ENCODE data around the gene KRT80.
"Not testable (repeated sequence)": the region's sequence is repeated elsewhere in the genome, so short reads cannot be mapped to it uniquely, and the experiment has no call there.

The KRT80 gene

GRCh38 chr12:52191841-52192791 is at the start of gene KRT80:
KRT80 (minus strand) TSS chr12:52192014; CDS start chr12:52191902, 112 bp downstream.
- DNase-seq: peak; percentile 91

GRCh38 chr12:52241205-52241842 is 49.5 kb upstream of the KRT80 start:
- DNase-seq: no peak

GRCh38 chr12:52240247-52240646 is 48.4 kb upstream of the KRT80 start:
- not testable (repeated sequence) for DNase-seq

- DNase-seq: no peak
These were observed 48.0 kb upstream of the KRT80 start for GRCh38 chr12:52239767-52240166.

- no peak for DNase-seq
These were observed 47.3 kb upstream of the KRT80 start for GRCh38 chr12:52238916-52239646.

- DNase-seq: no peak
These were observed 46.5 kb upstream of the KRT80 start for GRCh38 chr12:52238207-52238840.

GRCh38 chr12:52236386-52237050 is 44.7 kb upstream of the KRT80 start:
- no peak for DNase-seq

- peak; percentile 70 for DNase-seq
These were observed 44.1 kb upstream of the KRT80 start for GRCh38 chr12:52235822-52236361.

- no peak for DNase-seq
These were observed 43.4 kb upstream of the KRT80 start for GRCh38 chr12:52235001-52235764.

GRCh38 chr12:52234223-52234810 is 42.5 kb upstream of the KRT80 start:
- no peak for DNase-seq

GRCh38 chr12:52233462-52234207 is 41.8 kb upstream of the KRT80 start:
- DNase-seq: no peak

GRCh38 chr12:52232674-52233461 is 41.1 kb upstream of the KRT80 start, which contains the start of gene KRT7:
KRT7 (plus strand) TSS chr12:52233243; CDS start chr12:52233297, 54 bp downstream.
- DNase-seq: no peak

- no peak for DNase-seq
These were observed 40.4 kb upstream of the KRT80 start for GRCh38 chr12:52232203-52232673.

- no peak for DNase-seq
These were observed 39.7 kb upstream of the KRT80 start for GRCh38 chr12:52231305-52232202.

- DNase-seq: no peak
These were observed 38.8 kb upstream of the KRT80 start for GRCh38 chr12:52230364-52231281.

- DNase-seq: no peak
These were observed 38.1 kb upstream of the KRT80 start for GRCh38 chr12:52229836-52230343.
